ENCODE data around the gene NR2F6. TPM values are rescaled to one million over a fixed set of nuclear protein-coding genes. Genes with fewer than 3 reads are reported as not detected.

Gene NR2F6
- total RNA-seq, 1 experiment from 2014 or later: 96.5 TPM

DNA sequence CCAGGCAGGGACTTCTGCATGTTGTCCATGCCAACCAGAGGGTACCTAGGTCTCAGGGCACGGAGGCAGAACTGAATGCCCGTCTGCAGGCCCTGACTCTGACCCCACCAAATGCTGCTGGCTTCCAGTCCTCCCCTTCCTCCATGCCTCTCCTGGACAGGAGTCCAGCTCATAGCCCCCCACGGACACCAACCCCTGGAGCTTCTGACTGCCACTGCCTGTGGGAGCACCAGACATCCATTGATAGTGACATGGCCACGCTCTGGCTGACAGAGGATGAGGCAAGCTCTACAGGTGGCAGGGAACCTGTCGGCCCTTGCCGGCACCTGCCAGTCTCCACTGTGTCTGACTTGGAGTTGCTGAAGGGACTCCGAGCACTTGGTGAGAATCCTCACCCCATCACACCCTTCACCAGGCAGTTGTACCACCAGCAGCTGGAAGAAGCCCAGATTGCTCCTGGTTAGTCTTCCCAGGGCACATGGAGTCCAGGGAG, 37.8 kb upstream of the NR2F6 start:
- Histone ChIP-seq H3K4me3 (ENCODE audit: low read depth, low read length) (no peak overlapping the region), H3K27me3 (replicated peaks; ENCODE audit: control insufficient read depth, insufficient read depth, low read length) (no peaks in the 10 kb centered on the region), H3K36me3 (ENCODE audit: control insufficient read depth, insufficient read depth, low read length) (no peaks in the 10 kb centered on the region; the same call in 1 of the 2 replicates), H3K9me3 (no peaks in the 10 kb centered on the region), H3K4me1 (peaks cover 11% of the 10 kb centered on the region; the same call in 1 of the 2 replicates)
- POLR2A ChIA-PET: no interaction called here
- intact Hi-C loops (cut with micrococcal nuclease; ENCODE audit: unreplicated experiment): loop anchor here (2.0 to 5.0 kb wide), 3 partner anchors 17 to 217 kb away; partner anchors contain the start of genes BABAM1 and NR2F6
- CTCF ChIA-PET: interaction anchor here (0.6 to 2.3 kb wide), 4 partner anchors 17 to 480 kb away, joined by 3 to 15 read pairs (median 4); partner anchors contain the start of genes BABAM1 and MRPL34
- Mint-ChIP-seq H3K4me3 (ENCODE audit: unreplicated experiment) (no peak overlapping the region), H3K4me1 (ENCODE audit: low read depth, unreplicated experiment) (peaks cover 5% of the 10 kb centered on the region), H3K36me3 (ENCODE audit: insufficient read depth, unreplicated experiment) (peaks cover 26% of the 10 kb centered on the region), H3K27me3 (ENCODE audit: insufficient read depth, unreplicated experiment) (no peaks in the 10 kb centered on the region), H3K9me3 (ENCODE audit: unreplicated experiment) (no peaks in the 10 kb centered on the region), H3K27ac (ENCODE audit: unreplicated experiment) (no peak overlapping the region)
- TF ChIP-seq, protein P1, sequence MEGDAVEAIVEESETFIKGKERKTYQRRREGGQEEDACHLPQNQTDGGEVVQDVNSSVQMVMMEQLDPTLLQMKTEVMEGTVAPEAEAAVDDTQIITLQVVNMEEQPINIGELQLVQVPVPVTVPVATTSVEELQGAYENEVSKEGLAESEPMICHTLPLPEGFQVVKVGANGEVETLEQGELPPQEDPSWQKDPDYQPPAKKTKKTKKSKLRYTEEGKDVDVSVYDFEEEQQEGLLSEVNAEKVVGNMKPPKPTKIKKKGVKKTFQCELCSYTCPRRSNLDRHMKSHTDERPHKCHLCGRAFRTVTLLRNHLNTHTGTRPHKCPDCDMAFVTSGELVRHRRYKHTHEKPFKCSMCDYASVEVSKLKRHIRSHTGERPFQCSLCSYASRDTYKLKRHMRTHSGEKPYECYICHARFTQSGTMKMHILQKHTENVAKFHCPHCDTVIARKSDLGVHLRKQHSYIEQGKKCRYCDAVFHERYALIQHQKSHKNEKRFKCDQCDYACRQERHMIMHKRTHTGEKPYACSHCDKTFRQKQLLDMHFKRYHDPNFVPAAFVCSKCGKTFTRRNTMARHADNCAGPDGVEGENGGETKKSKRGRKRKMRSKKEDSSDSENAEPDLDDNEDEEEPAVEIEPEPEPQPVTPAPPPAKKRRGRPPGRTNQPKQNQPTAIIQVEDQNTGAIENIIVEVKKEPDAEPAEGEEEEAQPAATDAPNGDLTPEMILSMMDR (IDR thresholded peaks at IDR 0.05; ENCODE audit: insufficient read depth in 1 of 2, low read depth in 1 of 2, low read length in 1 of 2, severe bottlenecking in 1 of 2, unreplicated experiment in 1 of 2): no peak
- BruUV-seq (replicated peaks): TSS peak; percentile 8
- no peak for DNase-seq

DNA sequence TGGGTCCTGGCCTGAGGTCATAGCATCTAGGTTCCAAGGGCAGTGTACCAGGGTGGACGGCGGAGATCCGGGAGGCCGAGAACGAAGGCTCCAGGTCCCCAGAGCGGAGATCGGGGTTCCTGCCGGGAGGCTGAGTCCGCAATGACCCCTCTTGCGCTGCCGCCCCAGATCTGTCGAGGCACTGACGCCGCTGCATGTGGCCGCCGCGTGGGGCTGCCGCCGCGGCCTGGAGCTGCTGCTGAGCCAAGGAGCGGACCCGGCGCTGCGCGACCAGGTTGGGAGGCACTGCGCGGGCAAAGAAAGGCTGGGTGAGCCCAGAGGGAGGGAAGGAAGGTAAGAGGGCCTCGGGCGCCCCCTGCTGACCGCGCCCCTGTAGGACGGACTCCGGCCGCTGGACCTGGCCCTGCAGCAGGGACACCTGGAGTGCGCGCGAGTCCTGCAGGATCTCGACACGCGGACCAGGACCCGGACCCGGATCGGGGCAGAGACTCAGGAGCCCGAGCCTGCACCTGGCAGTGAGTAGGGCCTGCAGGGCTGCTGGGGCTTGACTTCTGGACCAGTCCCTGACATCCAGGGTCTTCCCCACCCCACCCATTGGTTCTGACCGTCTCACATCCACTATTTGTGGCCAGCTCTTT, 36.9 kb upstream of the NR2F6 start:
- Mint-ChIP-seq H3K36me3 (ENCODE audit: insufficient read depth, unreplicated experiment) (peaks cover 32% of the 10 kb centered on the region), H3K9me3 (ENCODE audit: unreplicated experiment) (no peaks in the 10 kb centered on the region), H3K27ac (ENCODE audit: unreplicated experiment) (peak overlapping the region; percentile 79), H3K27me3 (ENCODE audit: insufficient read depth, unreplicated experiment) (no peaks in the 10 kb centered on the region), H3K4me3 (ENCODE audit: unreplicated experiment) (peak overlapping the region; percentile 85), H3K4me1 (ENCODE audit: low read depth, unreplicated experiment) (peaks cover 5% of the 10 kb centered on the region)
- ChIA-PET CTCF (interaction anchor here (0.6 to 2.3 kb wide), 12 partner anchors 16 to 862 kb away, joined by 3 to 15 read pairs (median 4); partner anchors contain the start of genes BABAM1, MRPL34 and USE1), POLR2A (interaction anchor here (0.6 to 1.0 kb wide), 2 partner anchors 16 to 43 kb away, joined by 3 read pairs; no protein-coding TSS in a partner anchor)
- Histone ChIP-seq H3K9me3 (no peaks in the 10 kb centered on the region), H3K27me3 (replicated peaks; ENCODE audit: control insufficient read depth, insufficient read depth, low read length) (no peaks in the 10 kb centered on the region), H3K4me3 (ENCODE audit: low read depth, low read length) (peak overlapping the region; percentile 62), H3K36me3 (ENCODE audit: control insufficient read depth, insufficient read depth, low read length) (no peaks in the 10 kb centered on the region; the same call in 1 of the 2 replicates), H3K4me1 (peaks cover 11% of the 10 kb centered on the region; the same call in 1 of the 2 replicates)
- TF ChIP-seq, protein P1 (IDR thresholded peaks at IDR 0.05; ENCODE audit: insufficient read depth in 1 of 2, low read depth in 1 of 2, low read length in 1 of 2, severe bottlenecking in 1 of 2, unreplicated experiment in 1 of 2): peak; percentile 88 to 93
- intact Hi-C loops (cut with micrococcal nuclease; ENCODE audit: unreplicated experiment): loop anchor here (1.0 to 5.0 kb wide), 5 partner anchors 16 to 216 kb away; partner anchors contain the start of genes BABAM1, NR2F6 and OCEL1
- DNase-seq: peak; percentile 90 to 93
- BruUV-seq (replicated peaks): no TSS peak
